Naive thymus-derived CD4-positive, alpha-beta T cell (primary cell): ENCODE measurements around the gene DNMT3A. TPM values are rescaled to one million over a fixed set of nuclear protein-coding genes. Genes with fewer than 3 reads are reported as not detected.
A peak's percentile ranks its signal among the peaks of the same experiment; 100 is the strongest.
"Not testable (repeated sequence)": the region's sequence is repeated elsewhere in the genome, so short reads cannot be mapped to it uniquely, and the experiment has no call there.

Source experiments
- ATAC-seq: fragments of 150-1000 bp; cut with Tn5 transposase; 2 replicates; pipeline ENCODE4 v1.10.0; 2021; ENCODE audit warnings: mild to moderate bottlenecking, moderate library complexity
- CTCF ChIA-PET: fragments of 350-600 bp; sonication (Branson Sonifier 250); formaldehyde crosslinking; loops from one replicate; lab custom pipeline; 2021; ENCODE audit warnings: antibody characterized with exemption; lab: Charles Lee
- POLR2A ChIA-PET: fragments of 350-600 bp; sonication (Branson Sonifier 250); formaldehyde crosslinking; loops from one replicate; lab custom pipeline; 2021; ENCODE audit warnings: antibody characterized with exemption, inconsistent platforms; lab: Charles Lee
- DNase-seq, 9 donors: peaks; one replicate each; pipeline versions ENCODE4 v3.0.0 to v3.0.0-alpha.2; 2020 to 2022; ENCODE audit warnings: mixed read lengths in 1 of 9
- H3K27ac ChIP-seq: one replicate; pipeline ENCODE4 v1.7.0; 2013; ENCODE audit warnings: mild to moderate bottlenecking, low read depth, low read length, moderate library complexity
- H3K27me3 ChIP-seq, 2 donors: one replicate each; pipeline ENCODE4 v1.7.0; 2013; ENCODE audit warnings: low read length in 2 of 2, mild to moderate bottlenecking in 2 of 2, moderate library complexity in 2 of 2; ENCODE audit not compliant: control insufficient read depth in 2 of 2, insufficient read depth in 2 of 2
- H3K36me3 ChIP-seq, 3 experiments: 1 replicate in 2 of 3; 2 replicates in 1 of 3; pipeline ENCODE4 v1.7.0; 2013; ENCODE audit warnings: low read length in 3 of 3, mild to moderate bottlenecking in 3 of 3, moderate library complexity in 1 of 3; ENCODE audit not compliant: insufficient read depth in 3 of 3, control insufficient read depth in 2 of 3
- H3K4me1 ChIP-seq, 2 donors: one replicate each; pipeline ENCODE4 v1.7.0; 2013; ENCODE audit warnings: low read length in 2 of 2, mild to moderate bottlenecking in 2 of 2, moderate library complexity in 1 of 2; ENCODE audit not compliant: control insufficient read depth in 2 of 2, insufficient read depth in 2 of 2
- H3K4me3 ChIP-seq: 2 replicates; pipeline ENCODE4 v1.7.0; 2013; ENCODE audit warnings: mild to moderate bottlenecking, low read length
- H3K9me3 ChIP-seq, 3 experiments: 1 replicate in 2 of 3; 2 replicates in 1 of 3; pipeline ENCODE4 v1.7.0; 2013; ENCODE audit warnings: low read length in 3 of 3; ENCODE audit not compliant: control insufficient read depth in 2 of 3
- H3K27ac Mint-ChIP-seq, 9 donors: one replicate each; pipeline ENCODE4 v1.8.0; 2020 to 2022; ENCODE audit warnings: mixed read lengths in 9 of 9, mild to moderate bottlenecking in 8 of 9, moderate library complexity in 5 of 9, inconsistent platforms in 2 of 9
- H3K27me3 Mint-ChIP-seq, 5 donors: one replicate each; pipeline ENCODE4 v1.8.0; 2021 to 2022; ENCODE audit warnings: mixed read lengths in 5 of 5, mild to moderate bottlenecking in 1 of 5
- H3K36me3 Mint-ChIP-seq, 5 donors: one replicate each; pipeline ENCODE4 v1.8.0; 2020 to 2022; ENCODE audit warnings: mixed read lengths in 5 of 5, mild to moderate bottlenecking in 3 of 5, inconsistent platforms in 1 of 5
- H3K4me1 Mint-ChIP-seq, 7 donors: one replicate each; pipeline ENCODE4 v1.8.0; 2020 to 2022; ENCODE audit warnings: mixed read lengths in 7 of 7, mild to moderate bottlenecking in 3 of 7, inconsistent platforms in 1 of 7
- H3K4me3 Mint-ChIP-seq, 10 donors: one replicate each; pipeline ENCODE4 v1.8.0; 2020 to 2022; ENCODE audit warnings: mild to moderate bottlenecking in 10 of 10, mixed read lengths in 10 of 10, moderate library complexity in 6 of 10, inconsistent platforms in 2 of 10
- H3K9me3 Mint-ChIP-seq, 11 donors: one replicate each; pipeline ENCODE4 v1.8.0; 2020 to 2022; ENCODE audit warnings: mixed read lengths in 11 of 11, mild to moderate bottlenecking in 4 of 11, inconsistent platforms in 1 of 11, moderate library complexity in 1 of 11
- intact Hi-C, 2 donors: fragments of 100-400 bp; cut with micrococcal nuclease; formaldehyde crosslinking; loops; one replicate each; pipeline ENCODE4 v1.15.1; 2023
- polyA plus RNA-seq, 2 donors: library from polyadenylated mRNA; unstranded; fragments of 300-500 nt; fragmentation: Illumina TruSeq; gene quantifications; one replicate each; pipeline ENCODE4 v1.2.3, GENCODE V29; 2021
- total RNA-seq, 6 experiments: library from RNA in 5 of 6; stranded (reverse) in 5 of 6; gene quantifications; 1 replicate in 5 of 6; 2 replicates in 1 of 6; pipeline ENCODE4 v1.2.3 and lab custom pipeline; 2021 to 2026

DNMT3A gene
- total and polyA plus RNA-seq, 7 experiments from 2014 or later = 19.4 to 117 (median 80.7) TPM

DNA sequence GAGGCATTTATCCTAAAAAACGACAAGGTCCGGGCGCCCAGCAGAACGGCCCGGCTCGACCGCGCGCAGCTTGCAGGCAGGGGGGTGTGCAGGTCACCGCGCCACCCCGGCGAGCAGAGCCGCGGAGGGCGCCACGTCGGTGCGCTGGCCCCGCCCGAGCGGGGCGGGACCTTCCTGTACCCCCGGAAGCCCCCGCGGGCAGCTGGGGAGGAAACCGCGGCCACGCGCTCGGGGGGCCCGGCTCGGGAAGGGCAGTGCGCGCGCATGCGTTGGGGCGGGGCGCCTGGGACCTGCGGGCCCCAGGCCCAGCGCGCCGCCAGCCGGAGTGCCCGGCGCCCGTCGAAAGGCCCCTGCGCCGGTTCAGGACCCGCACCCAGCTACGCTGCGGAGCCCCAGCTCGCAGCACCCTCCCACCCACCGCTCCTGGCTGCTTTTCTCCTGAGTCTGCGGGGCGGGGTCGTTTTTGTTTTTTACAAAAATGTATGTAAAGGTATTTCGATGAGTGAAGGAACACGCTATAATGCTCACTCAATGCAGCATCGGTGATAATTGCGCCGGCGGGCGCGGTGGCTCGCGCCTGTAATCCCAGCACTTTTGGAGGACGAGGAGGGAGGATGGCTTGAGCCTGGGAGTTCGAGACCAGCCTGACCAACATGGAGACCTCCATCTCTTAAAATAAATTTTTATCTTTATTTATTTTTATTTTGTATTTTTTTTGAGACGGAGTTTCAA, 125.6 kb downstream of the DNMT3A start:
- no peaks in the 10 kb centered on the region for H3K36me3 ChIP-seq
- peaks cover 0 to 6% of the 10 kb centered on the region in 2 donors for H3K4me1 ChIP-seq
- POLR2A ChIA-PET = interaction anchor here (0.6 to 2.5 kb wide), 16 partner anchors 9 to 1289 kb away, joined by 3 to 13 read pairs (median 3); partner anchors contain the start of gene ATAD2B
- peak; percentile 73 to 88 (median 85) for DNase-seq
- H3K9me3 ChIP-seq = no peaks in the 10 kb centered on the region
- Mint-ChIP-seq H3K9me3 (no peaks in the 10 kb centered on the region), H3K36me3 (no peaks in the 10 kb centered on the region), H3K4me3 (peak overlapping the region; percentile 71 to 88 (median 78)), H3K27me3 (no peaks in the 10 kb centered on the region), H3K27ac (peak overlapping the region; percentile 64 to 94 (median 89)), H3K4me1 (peaks cover 9 to 33% (median 18%) of the 10 kb centered on the region in 7 donors)
- H3K27ac ChIP-seq = peak overlapping the region; percentile 74
- intact Hi-C loops = loop anchor here in 1 of 2 donors (1.0 to 10.0 kb wide), 6 partner anchors 36 to 244 kb away; partner anchors contain the start of genes DNAJC27 and EFR3B
- H3K27me3 ChIP-seq = no peaks in the 10 kb centered on the region
- CTCF ChIA-PET = interaction anchor here (0.6 to 1.4 kb wide), 4 partner anchors 11 to 194 kb away, joined by 3 to 4 read pairs (median 3); no protein-coding TSS in a partner anchor
- H3K4me3 ChIP-seq = peak overlapping the region; percentile 61
- ATAC-seq = peak; percentile 96

GRCh38 chr2:25215232-25215631, 126.5 kb downstream of the DNMT3A start:
- intact Hi-C loops = loop anchor here in 1 of 2 donors (5.0 to 10.0 kb wide), 4 partner anchors 57 to 243 kb away; partner anchors contain the start of genes DNAJC27 and EFR3B
- CTCF ChIA-PET = interaction anchor here (0.8 to 1.4 kb wide), 3 partner anchors 12 to 58 kb away, joined by 3 read pairs; no protein-coding TSS in a partner anchor
- POLR2A ChIA-PET = interaction anchor here (0.6 to 1.9 kb wide), 4 partner anchors 58 to 1288 kb away, joined by 3 to 11 read pairs (median 4); partner anchors contain the start of gene ATAD2B

DNA sequence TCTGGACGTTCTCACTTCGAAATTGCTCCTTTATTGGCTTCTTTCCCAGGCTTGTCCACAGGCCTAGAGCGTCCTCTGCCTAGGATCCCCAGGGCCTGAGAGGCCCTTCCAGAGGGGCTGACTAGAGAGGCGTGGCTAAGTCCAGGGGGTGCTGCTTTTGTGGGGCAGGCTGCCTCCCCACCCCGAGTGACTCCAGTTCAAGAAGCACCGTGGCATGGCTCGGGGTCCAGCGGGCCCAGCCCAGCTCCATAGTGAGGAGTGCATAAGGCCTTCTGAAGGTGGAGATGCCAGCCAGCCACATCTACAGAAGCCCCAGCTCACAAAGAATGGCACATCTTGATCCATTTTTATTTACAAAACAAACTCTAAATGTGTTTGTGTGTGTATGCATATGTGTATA, 128.5 kb downstream of the DNMT3A start:
- no peak overlapping the region for H3K4me3 ChIP-seq
- H3K9me3 Mint-ChIP-seq = no peaks in the 10 kb centered on the region
- ChIA-PET POLR2A (no interaction called here), CTCF (no interaction called here)
- no peak overlapping the region for H3K4me3 Mint-ChIP-seq
- peaks cover 11 to 56% (median 32%) of the 10 kb centered on the region in 7 donors for H3K4me1 Mint-ChIP-seq
- H3K27ac Mint-ChIP-seq = peak overlapping the region in 6 of 9 donors; percentile 3 to 47 (median 34)
- no peaks in the 10 kb centered on the region for H3K36me3 Mint-ChIP-seq
- H3K27me3 ChIP-seq = no peaks in the 10 kb centered on the region
- peaks cover 0 to 13% of the 10 kb centered on the region in 2 donors for H3K4me1 ChIP-seq
- no peaks in the 10 kb centered on the region for H3K9me3 ChIP-seq
- DNase-seq (no peak), ATAC-seq (no peak)
- H3K36me3 ChIP-seq = no peaks in the 10 kb centered on the region
- intact Hi-C loops = loop anchor here in 1 of 2 donors (10.0 kb wide), 1 partner anchor 168 kb away; the partner anchor contains the start of gene EFR3B
- no peaks in the 10 kb centered on the region for H3K27me3 Mint-ChIP-seq
- no peak overlapping the region for H3K27ac ChIP-seq

More at GRCh38 chr2:25215232-25215631, 126.5 kb downstream of the DNMT3A start:
- DNase-seq (no peak), ATAC-seq (no peak)
- Histone ChIP-seq H3K4me1 (peaks cover 0 to 7% of the 10 kb centered on the region in 2 donors), H3K4me3 (no peak overlapping the region), H3K9me3 (no peaks in the 10 kb centered on the region), H3K36me3 (no peaks in the 10 kb centered on the region), H3K27ac (peak overlapping the region; percentile 74), H3K27me3 (no peaks in the 10 kb centered on the region)
- Mint-ChIP-seq H3K36me3 (no peaks in the 10 kb centered on the region), H3K4me3 (peak overlapping the region; percentile 60 to 88 (median 74)), H3K27me3 (no peaks in the 10 kb centered on the region), H3K4me1 (peaks cover 10 to 40% (median 25%) of the 10 kb centered on the region in 7 donors), H3K27ac (peak overlapping the region; percentile 64 to 94 (median 89)), H3K9me3 (no peaks in the 10 kb centered on the region)

DNA sequence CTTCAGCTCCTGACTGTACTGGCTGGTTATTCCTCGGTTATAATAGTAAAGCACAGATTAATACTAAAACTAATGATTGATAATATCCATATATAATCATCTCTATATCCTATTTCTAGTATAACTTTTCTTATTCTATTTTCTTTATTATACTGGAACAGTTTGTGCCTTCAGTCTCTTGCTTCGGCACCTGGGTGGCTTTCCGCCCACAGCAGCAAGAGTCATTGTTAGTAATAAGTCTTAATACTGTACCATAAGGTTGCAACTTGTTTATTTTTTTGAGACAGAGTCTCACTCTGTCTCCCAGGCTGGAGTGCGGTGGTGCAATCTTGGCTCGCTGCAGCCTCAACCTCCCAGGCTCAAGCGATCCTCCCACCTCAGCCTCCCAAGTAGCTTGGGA, 130.8 kb downstream of the DNMT3A start:
- H3K27me3 ChIP-seq, H3K36me3 ChIP-seq, H3K9me3 Mint-ChIP-seq, DNase-seq, H3K4me3 ChIP-seq, H3K27ac ChIP-seq, ATAC-seq, CTCF ChIA-PET, H3K36me3 Mint-ChIP-seq, H3K9me3 ChIP-seq, H3K27me3 Mint-ChIP-seq: not testable (repeated sequence)
- Mint-ChIP-seq H3K4me1 (peaks cover 17 to 65% (median 37%) of the 10 kb centered on the region in 7 donors), H3K27ac (peak overlapping the region in 7 of 9 donors; percentile 15 to 71 (median 49)), H3K4me3 (peak overlapping the region in 6 of 10 donors; percentile 43 to 78 (median 46))
- intact Hi-C loops = loop anchor here in 1 of 2 donors (2.0 to 10.0 kb wide), 2 partner anchors 14 to 166 kb away; partner anchors contain the start of gene EFR3B
- POLR2A ChIA-PET = interaction anchor here (1.1 kb wide), 1 partner anchor 66 kb away, joined by 3 read pairs; no protein-coding TSS in a partner anchor
- H3K4me1 ChIP-seq = peaks cover 0 to 13% of the 10 kb centered on the region in 2 donors

DNA sequence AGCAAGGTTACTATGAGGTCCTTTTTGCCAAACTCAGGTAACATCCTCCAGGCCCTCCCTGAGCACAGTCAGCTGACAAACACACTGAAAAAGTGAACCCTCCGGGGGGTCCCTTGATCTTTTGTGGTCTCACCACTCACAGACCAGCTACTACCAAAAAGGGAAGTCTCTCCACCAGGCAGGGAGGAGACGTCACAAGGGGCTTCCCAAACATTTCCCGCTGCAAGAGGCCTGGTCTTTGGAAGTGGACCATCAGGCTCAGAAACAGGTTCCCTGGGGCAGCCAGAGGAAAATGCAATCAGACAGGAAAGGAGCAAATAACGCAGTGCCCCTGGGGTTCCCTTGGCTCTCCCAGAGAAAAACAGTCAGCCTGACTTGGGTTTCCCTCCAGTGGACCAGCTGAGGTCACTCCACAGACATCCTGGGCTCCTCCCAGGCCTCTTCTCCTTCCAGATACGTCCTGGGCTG, 134.6 kb downstream of the DNMT3A start:
- H3K9me3 Mint-ChIP-seq = no peaks in the 10 kb centered on the region
- H3K27ac Mint-ChIP-seq = peak overlapping the region in 2 of 9 donors; percentile 53 to 58
- H3K36me3 Mint-ChIP-seq = no peaks in the 10 kb centered on the region
- Histone ChIP-seq H3K9me3 (no peaks in the 10 kb centered on the region), H3K27ac (no peak overlapping the region), H3K4me1 (peaks cover 0 to 13% of the 10 kb centered on the region in 2 donors), H3K27me3 (no peaks in the 10 kb centered on the region), H3K4me3 (no peak overlapping the region), H3K36me3 (no peaks in the 10 kb centered on the region)
- ChIA-PET CTCF (interaction anchor here (0.9 kb wide), 1 partner anchor 10 kb away, joined by 3 read pairs; no protein-coding TSS in a partner anchor), POLR2A (interaction anchor here (1.1 to 2.3 kb wide), 2 partner anchors 10 to 35 kb away, joined by 3 to 13 read pairs; no protein-coding TSS in a partner anchor)
- DNase-seq (no peak), ATAC-seq (peak; percentile 34)
- peaks cover 18 to 52% (median 29%) of the 10 kb centered on the region in 7 donors for H3K4me1 Mint-ChIP-seq
- no peaks in the 10 kb centered on the region for H3K27me3 Mint-ChIP-seq
- intact Hi-C loops = no loop called here
- no peak overlapping the region for H3K4me3 Mint-ChIP-seq

- ChIA-PET POLR2A (no interaction called here), CTCF (no interaction called here)
- DNase-seq (no peak), ATAC-seq (peak; percentile 58)
- Mint-ChIP-seq H3K4me1 (peaks cover 9 to 36% (median 17%) of the 10 kb centered on the region in 7 donors), H3K27ac (no peak overlapping the region), H3K27me3 (no peaks in the 10 kb centered on the region), H3K9me3 (no peaks in the 10 kb centered on the region), H3K4me3 (no peak overlapping the region), H3K36me3 (no peaks in the 10 kb centered on the region)
- no peaks in the 10 kb centered on the region for H3K9me3 ChIP-seq
- H3K27me3 ChIP-seq = no peaks in the 10 kb centered on the region
- no peak overlapping the region for H3K4me3 ChIP-seq
- H3K36me3 ChIP-seq = no peaks in the 10 kb centered on the region
- intact Hi-C loops = no loop called here
- no peak overlapping the region for H3K27ac ChIP-seq
- H3K4me1 ChIP-seq = peaks cover 0 to 7% of the 10 kb centered on the region in 2 donors
These were observed 137.4 kb downstream of the DNMT3A start for GRCh38 chr2:25204190-25204838.
